Adrenal gland (tissue), 12 donors: ENCODE data around the gene NCF4. TPM values are rescaled to one million over a fixed set of nuclear protein-coding genes. Genes with fewer than 3 reads are reported as not detected.

Experiments used
- DNase-seq, 7 donors: peaks; one replicate each; pipeline ENCODE4 v3.0.0-alpha.2; 2019 to 2020
- H3K27ac ChIP-seq, 5 donors: fragments of 200-600 bp; sonication (generic) in 4 of 5; 1 replicate in 3 of 5; 2 replicates in 2 of 5; pipeline versions ENCODE4 v1.5.1 to v1.8.0; 2016 to 2020; ENCODE audit warnings: mild to moderate bottlenecking in 1 of 5
- H3K27me3 ChIP-seq: fragments of 200-600 bp; 2 replicates; pipeline ENCODE4 v1.8.0; 2021
- H3K36me3 ChIP-seq, 2 donors: fragments of 200-600 bp; replicated peaks in 1 of 2; 1 replicate in 1 of 2; 2 replicates in 1 of 2; pipeline versions ENCODE4 v1.5.1 to v1.8.0; 2018 to 2022
- H3K4me1 ChIP-seq, 2 donors: fragments of 200-600 bp; replicated peaks in 1 of 2; 1 replicate in 1 of 2; 2 replicates in 1 of 2; pipeline versions ENCODE4 v1.5.1 to v1.8.0; 2018 to 2021
- H3K4me3 ChIP-seq, 4 donors: fragments of 200-600 bp; sonication (generic) in 3 of 4; one replicate each; pipeline ENCODE4 v1.5.1; 2016 to 2018
- H3K9me3 ChIP-seq, 3 donors: fragments of 200-600 bp; sonication (generic) in 1 of 3; replicated peaks in 1 of 3; 1 replicate in 2 of 3; 2 replicates in 1 of 3; pipeline versions ENCODE4 v1.5.1 to v1.8.0; 2016 to 2021
- CTCF ChIP-seq, 6 experiments: fragments of 450-650 bp in 4 of 6; fragments of 200-600 bp in 2 of 6; sonication (generic) in 1 of 6; IDR thresholded peaks; 1 replicate in 5 of 6; 2 replicates in 1 of 6; pipeline versions ENCODE4 v1.5.1 to v1.8.0; 2016 to 2021; ENCODE audit warnings: antibody characterized with exemption in 6 of 6, mild to moderate bottlenecking in 2 of 6, moderate library complexity in 1 of 6
- POLR2A ChIP-seq, 2 donors: fragments of 450-650 bp; IDR thresholded peaks; one replicate each; pipeline ENCODE4 v1.6.1; 2017; ENCODE audit warnings: antibody characterized with exemption in 2 of 2, mild to moderate bottlenecking in 2 of 2, moderate library complexity in 1 of 2
- whole genome bisulfite sequencing, 4 donors: extraction: QIAGEN DNeasy Blood & Tissue Kit in 2 of 4; methylation state at CpG; one replicate each; pipeline versions ENCODE4 v1.1.5 to v1.1.7; 2013 to 2017; 5-methylcytosine and 5-hydroxymethylcytosine counted together
- intact Hi-C, 2 donors: fragments of 100-400 bp; cut with DNase I; formaldehyde crosslinking; loops; one replicate each; pipeline versions ENCODE4 v1.14.1 to v1.15.0; 2022 to 2023
- polyA plus RNA-seq, 3 donors: library from polyadenylated mRNA; stranded (reverse); fragments of 200-250 nt in 2 of 3; fragments of 350-450 nt in 1 of 3; fragmentation: Illumina TruSeq in 1 of 3; extraction: RNeasy Lipid Tissue Mini Kit (QIAGEN cat#74804) in 1 of 3; gene quantifications; one replicate each; pipeline ENCODE4 v1.2.3, GENCODE V29; 2013 to 2014
- total RNA-seq, 9 donors: library from RNA; depleted of rRNA in 4 of 9; stranded (reverse); fragments of >200 nt in 4 of 9; fragments of 120-200 nt in 1 of 9; fragmentation: NEBNext Ultra II Directional in 1 of 9; extraction: Animal tissue kit (Norgen Biotek cat#: 25700) in 1 of 9; gene quantifications; one replicate each; pipeline versions ENCODE4 v1.1.0 to v1.2.4, GENCODE V29; 2013 to 2023
- donor health status: healthy with polysubstance abuse.
- donor health status: Bipolar disorder and iron deficiency.
- donor health status: DM: yes; HTN: yes; CAD: no.
- donor health status: DM: no; HTN: no; CAD: no.
- donor health status: DM: no; HTN: no; CAD: no.
- donor health status: DM: yes; HTN: yes; CAD: no.

Gene NCF4
- total and polyA plus RNA-seq, 12 donors = 2.0 to 58.1 (median 23.2) TPM

DNA sequence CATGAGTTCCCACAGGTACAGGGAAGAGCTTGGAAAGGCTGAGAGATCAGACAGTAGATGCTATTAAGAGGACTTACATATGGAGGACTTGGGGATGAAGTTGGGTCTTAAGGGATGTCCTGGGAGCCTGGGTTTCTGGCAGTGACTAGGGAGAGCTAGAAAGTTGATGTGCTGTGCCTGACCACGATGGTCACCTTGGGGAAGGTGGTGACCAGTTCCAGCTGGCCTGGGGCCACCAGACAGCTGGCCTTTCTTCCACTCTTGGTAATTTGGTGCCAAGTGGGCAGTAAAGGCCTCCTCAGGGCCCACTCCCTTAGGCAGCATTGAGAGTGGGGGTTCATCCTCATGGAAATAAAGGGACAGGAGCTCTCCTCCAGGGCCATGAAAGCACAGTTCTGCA lies 38.7 kb downstream of the NCF4 start:
- Histone ChIP-seq H3K4me3 (no peak overlapping the region), H3K4me1 (no peaks in the 10 kb centered on the region), H3K27ac (no peak overlapping the region), H3K27me3 (peaks cover 10% of the 10 kb centered on the region), H3K36me3 (no peaks in the 10 kb centered on the region), H3K9me3 (no peaks in the 10 kb centered on the region)
- TF ChIP-seq CTCF (IDR thresholded peaks at IDR 0.05) (no peak), POLR2A (IDR thresholded peaks at IDR 0.05) (no peak)
- DNase-seq = no peak
- intact Hi-C loops = no loop called here
- 38 to 71% (median 51%) methylated on average over 1 of the region's 1 CpG for WGBS, 4 donors

DNA sequence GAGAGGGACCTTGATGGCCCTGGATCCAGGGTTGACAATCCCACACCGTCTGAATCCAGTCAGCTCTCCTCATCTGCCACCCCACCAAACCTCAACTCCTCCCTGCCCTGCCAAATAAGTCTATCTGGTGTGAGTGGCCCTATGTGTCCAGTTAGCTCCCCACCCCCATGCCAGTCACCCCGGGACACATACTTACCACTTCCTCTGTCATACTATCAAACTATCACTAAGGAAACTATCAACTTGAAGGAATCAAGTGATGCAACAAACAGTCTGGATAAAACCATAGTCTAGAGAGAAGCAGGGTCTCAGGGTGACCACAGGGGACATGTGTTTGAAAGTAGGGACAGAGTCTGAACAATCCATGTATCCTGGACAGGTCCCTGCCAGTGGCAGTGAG lies 39.4 kb downstream of the NCF4 start:
- TF ChIP-seq CTCF (IDR thresholded peaks at IDR 0.05) (no peak), POLR2A (IDR thresholded peaks at IDR 0.05) (no peak)
- peaks cover 10% of the 10 kb centered on the region for H3K27me3 ChIP-seq
- no peaks in the 10 kb centered on the region for H3K4me1 ChIP-seq
- no peak overlapping the region for H3K4me3 ChIP-seq
- 38 to 66% (median 60%) methylated on average over 1 to 2 of the region's 2 CpGs for WGBS, 4 donors
- H3K9me3 ChIP-seq = no peaks in the 10 kb centered on the region
- H3K36me3 ChIP-seq = no peaks in the 10 kb centered on the region
- no peak for DNase-seq
- intact Hi-C loops = no loop called here
- no peak overlapping the region for H3K27ac ChIP-seq

DNA sequence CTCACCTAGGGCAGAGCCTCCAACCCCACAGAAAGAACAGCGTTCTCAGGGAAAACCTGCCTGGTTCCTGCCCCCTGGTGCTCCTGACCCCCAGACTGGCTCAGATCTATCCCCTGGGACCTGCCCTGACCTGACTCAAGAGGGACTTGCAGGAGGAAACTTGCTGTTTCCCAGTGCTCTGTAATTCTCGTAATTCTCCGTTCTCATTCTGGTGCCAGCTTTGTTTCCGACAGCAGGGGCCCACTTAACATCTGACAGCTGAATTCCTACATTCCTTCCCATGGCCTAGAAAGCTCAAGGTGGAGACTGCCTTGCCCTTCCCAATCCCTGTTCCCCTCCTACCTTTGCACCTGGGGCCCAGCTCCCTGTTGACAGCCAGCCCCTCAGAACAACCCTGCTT lies 40.1 kb downstream of the NCF4 start:
- Histone ChIP-seq H3K36me3 (no peaks in the 10 kb centered on the region), H3K4me3 (no peak overlapping the region), H3K4me1 (no peaks in the 10 kb centered on the region), H3K27ac (no peak overlapping the region), H3K27me3 (peaks cover 7% of the 10 kb centered on the region), H3K9me3 (no peaks in the 10 kb centered on the region)
- DNase-seq = no peak
- intact Hi-C loops = no loop called here
- WGBS, 4 donors = 45 to 67% (median 58%) methylated on average over 4 of the region's 4 CpGs
- TF ChIP-seq CTCF (IDR thresholded peaks at IDR 0.05) (no peak), POLR2A (IDR thresholded peaks at IDR 0.05) (no peak)

- Histone ChIP-seq H3K27me3 (peaks cover 4% of the 10 kb centered on the region), H3K9me3 (no peaks in the 10 kb centered on the region), H3K36me3 (no peaks in the 10 kb centered on the region), H3K4me1 (no peaks in the 10 kb centered on the region), H3K4me3 (no peak overlapping the region), H3K27ac (no peak overlapping the region)
- 82 to 85% (median 83%) methylated on average over 10 to 13 of the region's 13 CpGs for WGBS, 4 donors
- DNase-seq = no peak
- intact Hi-C loops = no loop called here
- no peak for TF ChIP-seq CTCF (IDR thresholded peaks at IDR 0.05)
- no peak for TF ChIP-seq POLR2A (IDR thresholded peaks at IDR 0.05)
These were observed 40.8 kb downstream of the NCF4 start for GRCh38 chr22:36901411-36902142.
